HG03039 (cell line): Measurements from ENCODE around the gene ZIC2.

ENCODE experiments used
- ATAC-seq: cut with Tn5 transposase; IDR thresholded peaks from one replicate; pipeline ENCODE4 v1.9.1; 2021; ENCODE audit warnings: mild to moderate bottlenecking, moderate library complexity; ENCODE audit not compliant: unreplicated experiment

Gene ZIC2

DNA sequence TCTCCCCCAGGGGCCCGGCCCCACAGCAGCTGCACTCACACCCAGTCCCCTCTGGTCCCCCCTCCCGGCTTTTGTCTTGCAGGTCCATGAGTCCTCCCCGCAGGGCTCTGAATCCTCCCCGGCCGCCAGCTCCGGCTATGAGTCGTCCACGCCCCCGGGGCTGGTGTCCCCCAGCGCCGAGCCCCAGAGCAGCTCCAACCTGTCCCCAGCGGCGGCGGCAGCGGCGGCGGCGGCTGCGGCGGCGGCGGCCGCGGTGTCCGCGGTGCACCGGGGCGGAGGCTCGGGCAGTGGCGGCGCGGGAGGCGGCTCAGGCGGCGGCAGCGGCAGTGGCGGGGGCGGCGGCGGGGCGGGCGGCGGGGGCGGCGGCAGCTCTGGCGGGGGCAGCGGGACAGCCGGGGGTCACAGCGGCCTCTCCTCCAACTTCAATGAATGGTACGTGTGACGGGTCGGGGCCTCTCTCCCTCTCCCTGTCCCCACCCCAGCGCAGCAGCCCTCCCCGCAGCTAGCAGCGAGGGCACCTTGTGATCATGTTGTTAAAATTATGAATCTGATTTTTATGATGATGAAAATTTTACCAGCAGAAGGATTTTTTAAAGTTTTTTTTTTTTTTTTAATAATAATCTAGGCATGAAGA is 3.8 kb downstream of the ZIC2 start:
- ATAC-seq, result no peak

GRCh38 chr13:99985886-99986527 is 4.4 kb downstream of the ZIC2 start:
- no peak for ATAC-seq

- ATAC-seq, result no peak
Measured at GRCh38 chr13:99986741-99987140, 5.2 kb downstream of the ZIC2 start.

- ATAC-seq, result no peak
Measured at GRCh38 chr13:99987154-99988019, 5.8 kb downstream of the ZIC2 start.

GRCh38 chr13:99988529-99989275 is 7.1 kb downstream of the ZIC2 start:
- no peak for ATAC-seq

DNA sequence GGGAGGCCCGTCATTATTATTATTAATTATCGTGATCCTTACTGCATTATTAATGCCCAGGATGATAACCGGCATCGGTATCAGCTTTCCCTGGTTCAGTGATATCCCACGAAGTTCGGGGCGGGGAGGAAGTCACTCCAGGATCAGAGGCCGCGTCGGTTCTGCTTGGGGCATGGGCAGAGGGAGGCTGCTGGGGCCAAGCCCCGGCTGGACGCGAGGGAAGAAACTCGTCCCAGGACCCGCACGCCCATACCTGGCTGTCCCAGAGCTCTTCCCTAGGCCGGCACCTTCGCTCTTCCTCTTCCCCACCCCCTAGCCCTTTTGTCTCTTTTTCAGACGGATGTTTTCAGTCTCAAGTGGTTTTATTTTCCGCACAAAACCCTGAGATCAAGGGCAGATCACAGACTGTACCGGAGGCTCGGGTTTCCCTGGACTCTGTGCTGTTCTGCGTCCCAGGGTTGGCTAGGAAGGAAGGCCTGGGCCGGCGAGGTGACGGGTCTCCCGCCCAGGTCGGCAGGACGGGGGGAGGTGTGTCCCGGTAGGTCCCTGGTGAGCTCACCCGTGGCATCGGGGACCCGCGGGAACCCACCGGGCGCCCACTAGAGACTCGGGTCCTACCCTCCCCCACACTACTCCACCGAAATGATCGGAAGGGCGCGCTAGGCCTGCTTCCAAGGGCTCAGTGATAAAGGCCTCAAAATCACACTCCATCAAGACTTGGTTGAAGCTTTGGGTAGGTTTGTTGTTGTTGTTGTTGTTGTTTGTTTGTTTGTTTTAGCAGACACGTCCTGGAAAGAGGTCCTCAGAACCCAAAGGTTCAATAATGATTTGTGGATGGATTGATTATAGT is 7.9 kb downstream of the ZIC2 start:
- no peak for ATAC-seq

GRCh38 chr13:99990126-99990977 is 8.8 kb downstream of the ZIC2 start:
- no peak for ATAC-seq

DNA sequence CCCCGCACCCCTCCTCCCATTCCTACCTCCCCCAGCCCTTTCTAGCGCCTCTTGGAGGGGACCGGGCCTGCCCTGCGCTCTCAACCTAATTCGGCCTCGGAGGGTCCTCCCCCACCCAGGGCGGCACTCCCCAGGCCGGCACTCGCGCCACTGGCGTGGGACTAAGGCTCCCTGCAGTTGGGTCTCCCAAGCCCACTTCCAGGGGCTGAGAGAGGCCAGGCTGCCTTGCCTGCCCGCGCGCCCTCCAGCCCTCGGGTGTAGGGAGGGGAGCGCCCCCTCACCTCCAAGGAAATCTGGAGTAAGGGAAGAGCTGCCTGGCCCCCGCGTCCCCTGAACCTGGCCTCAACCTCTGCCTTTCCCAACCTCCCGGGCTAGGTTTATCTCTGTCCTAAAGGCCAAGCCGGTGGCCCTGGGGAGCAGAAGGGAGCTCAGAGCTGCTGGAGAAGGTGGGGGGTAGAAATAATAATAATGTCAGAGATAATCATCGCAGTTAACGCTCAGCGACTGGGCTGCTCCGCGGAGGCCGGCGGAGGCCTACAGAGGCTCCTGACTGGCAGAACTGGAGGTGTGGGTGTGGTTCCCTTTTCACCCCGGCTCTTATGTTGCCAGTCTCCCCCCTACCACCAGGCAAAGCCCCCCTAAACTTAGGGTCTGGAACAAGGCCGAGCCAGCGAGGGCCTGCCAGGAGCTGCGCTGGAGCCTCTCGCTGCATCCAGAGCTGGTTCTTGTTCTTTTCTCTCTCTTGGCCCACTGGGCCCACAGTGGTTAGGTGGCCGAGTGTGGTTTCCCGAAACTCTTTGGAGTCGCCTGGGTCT is 9.6 kb downstream of the ZIC2 start:
- ATAC-seq, result no peak

DNA sequence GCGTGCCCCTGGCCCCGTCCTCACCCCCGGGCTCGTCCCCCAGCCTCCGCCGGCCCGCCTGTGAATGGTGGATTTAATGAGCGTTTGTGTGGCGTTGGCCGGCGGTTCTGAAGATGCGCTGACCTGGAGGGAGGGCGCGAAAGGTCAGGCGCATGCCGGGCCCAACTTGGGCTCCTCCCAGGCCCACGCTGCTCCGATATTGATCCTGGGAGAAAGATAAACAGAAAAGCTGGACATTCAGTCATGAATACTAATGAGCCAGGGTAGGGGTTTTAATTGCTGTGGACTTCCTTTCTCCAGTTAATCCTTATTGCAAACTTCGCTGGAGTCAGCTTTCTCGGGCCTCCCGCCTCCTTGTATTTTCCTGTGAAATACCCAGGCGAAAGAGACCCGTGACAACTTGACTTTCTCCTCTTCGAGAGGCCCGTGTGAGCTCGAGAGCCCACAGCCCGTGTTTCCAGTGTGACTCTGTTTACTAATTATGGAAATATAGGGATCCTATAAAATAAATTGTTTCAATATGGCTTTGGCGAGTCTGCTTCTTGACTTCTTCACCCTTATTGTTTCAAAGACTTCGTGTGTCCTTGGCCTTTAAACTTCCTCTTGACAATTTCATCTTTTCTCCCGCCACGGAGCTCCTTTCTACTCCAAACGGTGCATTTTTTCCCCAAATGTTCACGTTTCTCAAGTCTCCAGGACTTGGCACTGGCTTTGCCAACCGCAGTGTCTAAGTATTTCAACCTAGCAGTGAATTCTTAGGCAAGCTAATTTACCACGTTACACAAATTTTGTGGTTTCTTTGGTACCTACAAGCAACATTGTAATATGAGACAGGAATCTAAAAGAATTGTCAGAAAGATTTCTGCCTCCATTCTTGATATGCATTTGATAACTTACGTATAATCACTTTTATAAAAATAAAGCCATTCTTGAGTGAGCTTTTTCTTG is 10.5 kb downstream of the ZIC2 start:
- no peak for ATAC-seq

DNA sequence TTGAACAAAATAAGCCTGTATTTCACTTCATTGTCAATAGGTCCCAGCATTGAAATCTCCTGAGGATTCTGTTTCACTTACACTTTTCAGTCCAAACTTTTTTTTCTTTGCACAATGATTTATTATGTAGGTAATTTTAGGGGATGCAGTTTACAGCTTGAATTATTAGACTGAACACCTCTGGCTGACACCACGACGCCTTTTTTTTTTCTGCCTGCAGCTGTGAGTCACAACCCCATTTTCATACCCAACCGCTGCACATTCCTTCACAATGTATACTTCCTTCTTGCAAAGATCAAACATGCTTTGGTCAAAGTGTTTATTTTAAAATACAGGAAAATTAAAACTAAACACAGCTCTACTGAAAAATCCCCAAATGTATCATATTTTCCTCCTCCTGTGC is 11.4 kb downstream of the ZIC2 start:
- no peak for ATAC-seq

GRCh38 chr13:99993660-99994637 is 12.4 kb downstream of the ZIC2 start:
- no peak for ATAC-seq

GRCh38 chr13:99994638-99995020 is 13.0 kb downstream of the ZIC2 start:
- ATAC-seq, result no peak

- ATAC-seq, result no peak
Measured at GRCh38 chr13:99995104-99995588, 13.6 kb downstream of the ZIC2 start.

DNA sequence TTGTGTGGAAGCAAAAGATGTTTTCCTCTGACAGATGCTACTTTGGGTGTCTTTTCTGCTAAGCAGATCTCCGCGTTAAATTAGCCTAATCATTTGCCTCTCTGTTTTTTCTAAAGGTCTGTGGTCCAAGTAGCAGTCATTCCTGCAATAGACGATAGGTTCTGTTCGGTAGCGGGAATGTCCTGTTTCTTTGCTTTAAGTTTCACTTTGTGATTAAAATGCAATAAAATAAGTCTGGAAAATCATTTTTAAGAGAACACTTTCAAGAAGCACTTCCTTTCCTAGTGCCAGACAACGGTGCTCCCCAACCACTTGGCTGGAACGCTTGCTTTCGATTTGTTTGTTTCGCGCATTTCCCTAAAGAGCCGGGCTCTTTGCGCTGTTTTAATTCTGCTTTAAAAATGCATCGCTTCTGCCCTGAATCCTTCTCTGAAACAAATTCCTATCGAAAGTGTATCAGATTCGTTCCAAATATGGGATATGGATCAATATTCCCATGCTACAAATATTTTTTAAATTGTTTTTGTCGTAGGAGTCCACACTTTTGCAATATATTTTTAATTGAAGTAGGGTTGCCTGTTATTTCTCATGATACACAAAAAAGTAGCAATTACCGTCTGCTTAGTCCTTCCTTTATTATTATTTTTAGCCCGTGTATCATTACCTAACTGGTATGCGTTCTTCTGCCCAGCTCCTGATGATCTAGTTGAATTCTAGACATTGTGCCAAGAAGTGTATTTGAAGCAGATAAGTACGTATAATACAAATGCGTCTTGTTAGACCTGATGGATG is 14.2 kb downstream of the ZIC2 start:
- no peak for ATAC-seq

DNA sequence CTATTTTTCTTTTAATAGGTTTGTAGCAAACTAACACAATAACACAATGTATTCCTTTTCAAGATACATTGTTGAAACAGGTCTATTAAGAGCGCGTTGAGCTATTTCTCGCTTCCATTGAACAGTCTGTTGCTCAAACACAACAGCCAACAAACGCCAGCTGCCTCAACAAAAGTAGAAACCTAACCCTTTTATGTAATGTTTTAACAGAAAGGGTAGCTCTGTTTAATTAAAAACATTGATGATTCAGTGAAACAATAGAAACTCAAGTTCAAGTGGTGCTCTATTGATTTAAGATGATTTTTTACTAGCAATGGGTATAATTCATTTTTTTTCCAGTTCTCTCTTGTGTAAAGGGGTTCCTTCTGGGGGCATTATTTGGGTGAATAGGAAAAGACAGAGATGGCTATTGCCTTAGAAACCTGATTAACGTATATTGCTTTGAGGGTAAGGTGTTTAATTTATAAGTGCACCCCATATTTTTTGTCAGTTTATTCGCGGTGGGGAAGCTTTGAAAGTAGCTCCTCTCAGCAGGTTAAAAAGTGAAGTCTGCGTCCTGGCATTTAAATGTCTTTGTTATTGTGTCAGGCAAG is 14.9 kb downstream of the ZIC2 start:
- ATAC-seq, result no peak
